ENCODE measurements around the gene CSF3.

- TF ChIP-seq CTCF (conservative IDR thresholded peaks at IDR 0.05; ENCODE audit: low read depth, low read length) (no peak), EZH2phosphoT487 (IDR thresholded peaks at IDR 0.05; ENCODE audit: borderline replicate concordance, low read length) (no peak)
These were observed 41.3 kb downstream of the CSF3 start for GRCh38 chr17:40056379-40057015.

All from PC-3 (cell line).